A549 (cell line): ENCODE results near the gene DENND4B.

Experiments used
- CTCF ChIP-seq: fragments of >200 bp; sonication (Bioruptor Twin); formaldehyde crosslinking; IDR thresholded peaks from 3 replicates; pipeline ENCODE4 v1.5.1; 2016
- EHMT2 ChIP-seq: fragments of 200-600 bp; sonication (generic); IDR thresholded peaks from 2 replicates; pipeline ENCODE4 v1.6.1; 2016; ENCODE audit warnings: antibody characterized with exemption, low read depth, mild to moderate bottlenecking, moderate library complexity
- ELK1 ChIP-seq: fragments of 150-350 bp; IDR thresholded peaks from 2 replicates; pipeline ENCODE4 v1.6.1; 2014; ENCODE audit warnings: low read depth, mild to moderate bottlenecking, low read length
- EP300 ChIP-seq, 2 experiments: fragments of >200 bp; sonication (Bioruptor Twin); formaldehyde crosslinking; IDR thresholded peaks; 2 replicates in 1 of 2; 3 replicates in 1 of 2; pipeline ENCODE4 v1.6.1; 2016 to 2017
- GATA3 ChIP-seq: IDR thresholded peaks from 2 replicates; pipeline ENCODE4 v1.6.1; 2012; ENCODE audit warnings: borderline replicate concordance
- MAFK ChIP-seq: fragments of 450-650 bp; IDR thresholded peaks from 2 replicates; pipeline ENCODE4 v1.6.1; 2014; ENCODE audit not compliant: partially characterized antibody
- NFE2L2 ChIP-seq: fragments of 150-350 bp; conservative IDR thresholded peaks from 2 replicates; pipeline ENCODE4 v1.6.1; 2014; ENCODE audit warnings: low read length
- NR3C1 ChIP-seq: fragments of >200 bp; sonication (Bioruptor Twin); formaldehyde crosslinking; IDR thresholded peaks from 3 replicates; pipeline ENCODE4 v1.6.1; 2017
- POLR2A ChIP-seq: IDR thresholded peaks from 2 replicates; pipeline ENCODE4 v1.6.1; 2012; ENCODE audit warnings: mild to moderate bottlenecking, low read length
- RAD21 ChIP-seq, 2 experiments: fragments of >200 bp in 1 of 2; sonication (Bioruptor Twin) in 1 of 2; formaldehyde crosslinking in 1 of 2; IDR thresholded peaks in 1 of 2; conservative IDR thresholded peaks in 1 of 2; 2 replicates in 1 of 2; 3 replicates in 1 of 2; pipeline ENCODE4 v1.6.1; 2012 to 2018; ENCODE audit warnings: inconsistent platforms in 1 of 2
- RCOR1 ChIP-seq: fragments of 150-350 bp; IDR thresholded peaks from 2 replicates; pipeline ENCODE4 v1.6.1; 2014; ENCODE audit warnings: antibody characterized with exemption, low read length, low read depth
- RFX5 ChIP-seq: fragments of 450-650 bp; IDR thresholded peaks from 2 replicates; pipeline ENCODE4 v1.7.1; 2014; ENCODE audit warnings: antibody characterized with exemption, mild to moderate bottlenecking, moderate library complexity
- SREBF2 ChIP-seq: fragments of 450-650 bp; IDR thresholded peaks from 2 replicates; pipeline ENCODE4 v1.6.1; 2014; ENCODE audit warnings: mild to moderate bottlenecking, moderate library complexity
- USF2 ChIP-seq: fragments of 450-650 bp; IDR thresholded peaks from 2 replicates; pipeline ENCODE4 v1.6.1; 2014; ENCODE audit warnings: antibody characterized with exemption

- no peak for TF ChIP-seq CTCF
- no peak for TF ChIP-seq USF2
- no peak for TF ChIP-seq RAD21 (conservative IDR thresholded peaks at IDR 0.05 in 1 of 2, IDR thresholded peaks at IDR 0.05 in 1 of 2)
- TF ChIP-seq NFE2L2: no peak
- no peak for TF ChIP-seq EP300 (IDR thresholded peaks at IDR 0.05)
- no peak for TF ChIP-seq NR3C1
- TF ChIP-seq SREBF2: no peak
- no peak for TF ChIP-seq POLR2A
- TF ChIP-seq EHMT2: no peak
- TF ChIP-seq ELK1: no peak
- TF ChIP-seq RCOR1: no peak
- TF ChIP-seq MAFK: no peak
- TF ChIP-seq GATA3: no peak
- no peak for TF ChIP-seq RFX5
Measured at GRCh38 chr1:153944827-153945117, 1.7 kb downstream of the DENND4B start.
